Body of pancreas (tissue), 4 donors: ENCODE results near the gene RNU1-3. TPM values are rescaled to one million over a fixed set of nuclear protein-coding genes. Genes with fewer than 3 reads are reported as not detected.

Source experiments
- ATAC-seq: fragments of 150-250 bp; one replicate; pipeline ENCODE4 v1.9.1; 2016
- DNase-seq, 4 donors: peaks; one replicate each; pipeline ENCODE4 v3.0.0-alpha.2; 2019
- H3K27ac ChIP-seq, 4 donors: fragments of 200-600 bp; sonication (generic); 1 replicate in 3 of 4; 2 replicates in 1 of 4; pipeline versions ENCODE4 v1.5.1 to v1.6.1; 2016 to 2019; ENCODE audit warnings: mild to moderate bottlenecking in 1 of 4, mixed read lengths in 1 of 4, moderate library complexity in 1 of 4
- H3K27me3 ChIP-seq, 2 donors: fragments of 200-600 bp; sonication (generic); one replicate each; pipeline ENCODE4 v1.6.0; 2016; ENCODE audit warnings: mild to moderate bottlenecking in 1 of 2
- H3K36me3 ChIP-seq, 2 donors: fragments of 200-600 bp; sonication (generic); replicated peaks in 1 of 2; 2 replicates each; pipeline ENCODE4 v1.5.1; 2016; ENCODE audit warnings: low read depth in 2 of 2; ENCODE audit not compliant: insufficient read depth in 1 of 2
- H3K4me1 ChIP-seq: fragments of 200-600 bp; sonication (generic); one replicate; pipeline ENCODE4 v1.6.0; 2016
- H3K4me3 ChIP-seq, 2 donors: fragments of 200-600 bp; sonication (generic); 1 replicate in 1 of 2; 2 replicates in 1 of 2; pipeline ENCODE4 v1.5.1; 2016 to 2019
- H3K9me3 ChIP-seq, 3 donors: fragments of 200-600 bp; sonication (generic); 1 replicate in 2 of 3; 2 replicates in 1 of 3; pipeline ENCODE4 v1.5.1; 2016
- CTCF ChIP-seq, 7 experiments: fragments of 450-650 bp in 4 of 7; fragments of 200-600 bp in 3 of 7; sonication (generic) in 3 of 7; IDR thresholded peaks; one replicate each; pipeline ENCODE4 v1.5.1; 2016 to 2019; ENCODE audit warnings: antibody characterized with exemption in 7 of 7
- POLR2A ChIP-seq, 3 donors: fragments of 450-650 bp; IDR thresholded peaks; one replicate each; pipeline ENCODE4 v1.6.1; 2016; ENCODE audit warnings: antibody characterized with exemption in 3 of 3, mild to moderate bottlenecking in 2 of 3
- WGBS, 2 donors: methylation state at CpG; one replicate each; pipeline ENCODE4 v1.1.5; 2017; 5-methylcytosine and 5-hydroxymethylcytosine counted together
- intact Hi-C: fragments of 100-400 bp; cut with DNase I; formaldehyde crosslinking; loops from one replicate; pipeline ENCODE4 v1.15.1; 2023
- small RNA-seq: library from RNA; depleted of rRNA; stranded (forward); fragments of <200 nt; gene quantifications from one replicate; pipeline ENCODE3, GENCODE V24; 2016
- total RNA-seq, 2 donors: library from RNA; depleted of rRNA; stranded (reverse); fragments of >200 nt; gene quantifications; one replicate each; pipeline ENCODE4 v1.1.0, GENCODE V29; 2016

RNU1-3 gene
- total RNA-seq, 2 donors from 2014 or later: under 0.01 to 15,479 TPM

GRCh38 chr1:16618719-16619118, 48.0 kb downstream of the RNU1-3 start:
- WGBS, 2 donors: 79 to 82% methylated on average over 15 of the region's 15 CpGs
- Histone ChIP-seq H3K4me1 (peaks cover 14% of the 10 kb centered on the region), H3K27me3 (no peaks in the 10 kb centered on the region), H3K27ac (no peak overlapping the region), H3K36me3 (peaks cover 0 to 4% of the 10 kb centered on the region in 2 donors), H3K4me3 (no peak overlapping the region), H3K9me3 (no peaks in the 10 kb centered on the region)
- no peak for TF ChIP-seq CTCF (IDR thresholded peaks at IDR 0.05)
- no peak for TF ChIP-seq POLR2A (IDR thresholded peaks at IDR 0.05)
- intact Hi-C loops: no loop called here
- peak in 3 of 4 donors; percentile 6 to 30 (median 23) for DNase-seq
- ATAC-seq: no peak

- Histone ChIP-seq H3K4me1 (peaks cover 9% of the 10 kb centered on the region), H3K36me3 (peaks cover 0 to 4% of the 10 kb centered on the region in 2 donors), H3K9me3 (no peaks in the 10 kb centered on the region), H3K27ac (no peak overlapping the region), H3K27me3 (no peaks in the 10 kb centered on the region), H3K4me3 (no peak overlapping the region)
- no peak for TF ChIP-seq POLR2A (IDR thresholded peaks at IDR 0.05)
- TF ChIP-seq CTCF (IDR thresholded peaks at IDR 0.05): no peak
- no peak for ATAC-seq
- intact Hi-C loops: no loop called here
- 68 to 70% methylated on average over 7 of the region's 7 CpGs for WGBS, 2 donors
- DNase-seq: no peak
Observed at GRCh38 chr1:16617778-16618580, 48.8 kb downstream of the RNU1-3 start.

GRCh38 chr1:16617114-16617631, 49.6 kb downstream of the RNU1-3 start:
- H3K4me3 ChIP-seq: no peak overlapping the region
- no peaks in the 10 kb centered on the region for H3K27me3 ChIP-seq
- H3K36me3 ChIP-seq: peaks cover 0 to 4% of the 10 kb centered on the region in 2 donors
- no peak overlapping the region for H3K27ac ChIP-seq
- H3K4me1 ChIP-seq: peaks cover 16% of the 10 kb centered on the region
- TF ChIP-seq CTCF (IDR thresholded peaks at IDR 0.05) (no peak), POLR2A (IDR thresholded peaks at IDR 0.05) (no peak)
- intact Hi-C loops: no loop called here
- 84 to 85% methylated on average over 20 of the region's 20 CpGs for WGBS, 2 donors
- peak in 1 of 4 donors; percentile 24 for DNase-seq
- H3K9me3 ChIP-seq: no peaks in the 10 kb centered on the region
- no peak for ATAC-seq

Small RNA genes within 50 kb of the gene (small RNA-seq; reads per million reads assigned to genes)
- gene RNU1-3: not detected

Other genes starting within 250 kb of the RNU1-3 start
- gene SPATA21, start 229.5 kb downstream of the RNU1-3 start, total RNA-seq: not detected
- gene NECAP2, start 226.2 kb downstream of the RNU1-3 start, total RNA-seq: 10 to 100 TPM; 28.3 to 31.9 TPM
- over 10,000 TPM in 1 of 2 donors, under 1 TPM in 1; under 0.01 to 15,479 TPM for gene RNU1-1, start 152.7 kb downstream of the RNU1-3 start, total RNA-seq
- gene NBPF1, start 53.4 kb downstream of the RNU1-3 start, total RNA-seq: 10 to 100 TPM; 22.3 to 41.5 TPM
- over 10,000 TPM in 1 of 2 donors, under 1 TPM in 1; under 0.01 to 15,479 TPM for gene RNU1-4, start 73.6 kb upstream of the RNU1-3 start, total RNA-seq
- over 10,000 TPM in 1 of 2 donors, under 1 TPM in 1; under 0.01 to 15,479 TPM for gene RNU1-2, start 229.0 kb upstream of the RNU1-3 start, total RNA-seq